HG02840 (cell line): ENCODE data around the gene IFTAP.
"Not testable (repeated sequence)": the region's sequence is repeated elsewhere in the genome, so short reads cannot be mapped to it uniquely, and the experiment has no call there.

Experiments used
- ATAC-seq: cut with Tn5 transposase; IDR thresholded peaks from one replicate; pipeline ENCODE4 v1.9.1; 2021; ENCODE audit warnings: mild to moderate bottlenecking, moderate library complexity, moderate number of reproducible peaks; ENCODE audit not compliant: unreplicated experiment, low FRiP score

The IFTAP gene

GRCh38 chr11:36594316-36594989, at the start of gene IFTAP:
IFTAP (plus strand) TSS chr11:36594502; CDS start chr11:36610104, 15,602 bp downstream.
- ATAC-seq, result no peak

DNA sequence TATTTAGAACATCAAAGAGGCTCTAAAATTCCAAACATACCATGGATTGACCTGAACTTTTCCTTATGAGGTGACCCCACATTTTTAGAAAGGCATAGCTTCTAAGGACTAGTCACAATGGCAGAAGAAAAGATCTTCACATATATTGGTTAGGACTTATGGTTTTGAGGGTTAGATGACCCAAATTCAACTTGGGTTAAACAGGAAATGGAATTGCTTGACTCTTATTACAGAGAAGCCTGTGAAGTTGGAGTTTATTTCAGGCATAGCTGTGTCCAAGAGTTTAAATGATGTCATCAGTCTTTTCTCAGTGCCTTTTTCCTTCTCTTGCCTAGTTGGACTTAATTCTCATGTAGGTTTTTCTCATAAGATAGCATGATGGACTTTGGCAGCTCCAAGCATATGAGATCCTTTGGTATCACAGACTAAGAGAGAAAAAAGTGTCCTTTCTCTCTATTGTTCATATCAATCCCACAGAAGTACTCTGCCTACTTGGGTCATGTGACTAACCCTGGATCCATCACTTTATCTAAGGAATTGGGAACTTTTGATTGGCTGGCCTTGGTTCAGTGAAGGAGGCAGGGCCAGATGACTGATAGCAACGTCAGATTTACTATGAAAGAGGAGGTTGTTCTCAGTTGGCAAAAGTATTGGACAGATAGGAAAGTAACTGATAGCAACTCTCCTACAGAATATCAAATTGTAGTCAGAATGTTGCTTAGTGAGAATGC, 43.8 kb upstream of the IFTAP start:
- ATAC-seq, result no peak

- ATAC-seq, result not testable (repeated sequence)
Observed at GRCh38 chr11:36557390-36557789, 36.9 kb upstream of the IFTAP start.

- ATAC-seq, result no peak
Observed at GRCh38 chr11:36557991-36558390, 36.3 kb upstream of the IFTAP start.

- no peak for ATAC-seq
Observed at GRCh38 chr11:36558571-36559413, 35.5 kb upstream of the IFTAP start.

- no peak for ATAC-seq
Observed at GRCh38 chr11:36564376-36565030, 29.8 kb upstream of the IFTAP start.

- ATAC-seq, result no peak
Observed at GRCh38 chr11:36565031-36565610, 29.2 kb upstream of the IFTAP start.

GRCh38 chr11:36566407-36567053, 27.8 kb upstream of the IFTAP start:
- ATAC-seq, result no peak

- ATAC-seq, result no peak
Observed at GRCh38 chr11:36567694-36568093, 26.6 kb upstream of the IFTAP start, which contains the start of gene RAG1. RAG1 (plus strand) TSS chr11:36568007; CDS start chr11:36573305, 5,298 bp downstream.

- no peak for ATAC-seq
Observed at GRCh38 chr11:36569095-36569494, 25.2 kb upstream of the IFTAP start.

DNA sequence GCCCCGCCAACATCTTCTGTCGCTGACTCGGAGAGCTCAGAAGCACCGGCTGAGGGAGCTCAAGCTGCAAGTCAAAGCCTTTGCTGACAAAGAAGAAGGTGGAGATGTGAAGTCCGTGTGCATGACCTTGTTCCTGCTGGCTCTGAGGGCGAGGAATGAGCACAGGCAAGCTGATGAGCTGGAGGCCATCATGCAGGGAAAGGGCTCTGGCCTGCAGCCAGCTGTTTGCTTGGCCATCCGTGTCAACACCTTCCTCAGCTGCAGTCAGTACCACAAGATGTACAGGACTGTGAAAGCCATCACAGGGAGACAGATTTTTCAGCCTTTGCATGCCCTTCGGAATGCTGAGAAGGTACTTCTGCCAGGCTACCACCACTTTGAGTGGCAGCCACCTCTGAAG, 19.8 kb upstream of the IFTAP start:
- no peak for ATAC-seq

DNA sequence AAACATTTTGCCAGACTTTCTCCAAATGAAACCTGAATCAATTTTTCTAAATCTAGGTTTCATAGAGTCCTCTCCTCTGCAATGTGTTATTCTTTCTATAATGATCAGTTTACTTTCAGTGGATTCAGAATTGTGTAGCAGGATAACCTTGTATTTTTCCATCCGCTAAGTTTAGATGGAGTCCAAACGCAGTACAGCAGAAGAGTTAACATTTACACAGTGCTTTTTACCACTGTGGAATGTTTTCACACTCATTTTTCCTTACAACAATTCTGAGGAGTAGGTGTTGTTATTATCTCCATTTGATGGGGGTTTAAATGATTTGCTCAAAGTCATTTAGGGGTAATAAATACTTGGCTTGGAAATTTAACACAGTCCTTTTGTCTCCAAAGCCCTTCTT, 16.9 kb upstream of the IFTAP start:
- ATAC-seq, result no peak

DNA sequence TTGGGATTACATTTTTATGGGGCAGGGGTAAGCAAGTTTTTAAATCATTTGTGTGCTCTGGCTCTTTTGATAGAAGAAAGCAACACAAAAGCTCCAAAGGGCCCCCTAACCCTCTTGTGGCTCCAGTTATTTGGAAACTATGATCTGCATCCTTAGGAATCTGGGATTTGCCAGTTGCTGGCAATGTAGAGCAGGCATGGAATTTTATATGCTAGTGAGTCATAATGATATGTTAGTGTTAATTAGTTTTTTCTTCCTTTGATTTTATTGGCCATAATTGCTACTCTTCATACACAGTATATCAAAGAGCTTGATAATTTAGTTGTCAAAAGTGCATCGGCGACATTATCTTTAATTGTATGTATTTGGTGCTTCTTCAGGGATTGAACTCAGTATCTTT, 16.4 kb upstream of the IFTAP start:
- no peak for ATAC-seq

- no peak for ATAC-seq
Observed at GRCh38 chr11:36578458-36578857, 15.8 kb upstream of the IFTAP start.

DNA sequence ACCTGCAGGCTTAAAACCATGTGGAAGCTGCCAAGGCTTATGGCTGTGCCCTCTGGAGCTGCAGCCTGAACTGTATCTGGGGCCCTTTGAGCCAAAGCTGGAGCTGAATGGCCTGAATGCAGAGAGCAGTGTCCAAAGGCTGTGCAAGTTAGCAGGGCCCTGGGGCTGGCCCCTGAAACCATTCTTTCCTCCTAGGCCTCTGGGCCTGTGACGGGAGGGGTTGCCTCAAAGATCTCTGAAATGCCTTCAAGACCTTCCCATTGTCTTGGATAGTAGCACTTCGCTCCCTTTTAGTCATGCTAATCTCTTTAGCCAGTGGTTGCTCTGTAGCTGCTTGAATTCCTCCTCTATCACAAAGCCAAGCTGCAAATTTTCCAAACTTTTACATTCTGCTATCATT, 12.8 kb upstream of the IFTAP start:
- ATAC-seq, result no peak

DNA sequence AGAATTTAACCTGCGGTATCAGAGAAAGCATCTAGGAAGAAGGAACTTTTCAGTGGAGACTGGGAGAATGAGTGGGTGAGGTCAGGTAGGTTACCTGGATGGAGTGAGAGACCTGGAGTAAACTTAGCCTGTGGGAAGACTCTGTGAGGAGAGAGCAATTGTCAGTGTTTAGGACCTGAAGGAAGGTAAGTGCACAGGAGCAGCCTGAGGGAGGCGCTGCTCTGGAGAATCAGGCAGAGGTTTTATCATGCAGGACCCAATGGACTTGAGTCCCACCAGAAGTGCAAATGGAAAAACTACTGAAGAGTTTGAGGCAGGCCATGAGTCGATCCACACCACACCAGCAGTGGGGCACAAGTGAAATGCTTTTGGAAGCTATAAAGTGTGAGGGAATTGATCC, 10.6 kb upstream of the IFTAP start:
- ATAC-seq, result no peak

DNA sequence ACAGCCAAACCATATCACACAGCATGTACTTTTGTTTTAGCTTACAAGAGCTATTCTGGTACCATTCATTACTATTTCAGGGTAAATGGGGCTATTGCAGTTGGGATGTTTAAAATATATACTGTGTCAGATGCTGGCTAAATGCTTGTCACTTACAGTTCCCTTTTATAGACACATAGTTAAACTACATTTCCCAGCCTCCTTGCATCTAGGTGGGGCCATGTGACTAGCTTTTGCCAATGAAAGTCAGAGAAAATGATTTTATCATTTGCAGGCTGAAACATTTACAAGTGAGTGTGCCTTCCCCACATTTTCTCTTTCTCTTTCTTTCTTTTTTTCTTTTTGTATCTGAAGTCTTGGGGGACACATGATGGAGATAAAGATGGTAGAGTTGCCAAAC, 7.8 kb upstream of the IFTAP start:
- no peak for ATAC-seq

DNA sequence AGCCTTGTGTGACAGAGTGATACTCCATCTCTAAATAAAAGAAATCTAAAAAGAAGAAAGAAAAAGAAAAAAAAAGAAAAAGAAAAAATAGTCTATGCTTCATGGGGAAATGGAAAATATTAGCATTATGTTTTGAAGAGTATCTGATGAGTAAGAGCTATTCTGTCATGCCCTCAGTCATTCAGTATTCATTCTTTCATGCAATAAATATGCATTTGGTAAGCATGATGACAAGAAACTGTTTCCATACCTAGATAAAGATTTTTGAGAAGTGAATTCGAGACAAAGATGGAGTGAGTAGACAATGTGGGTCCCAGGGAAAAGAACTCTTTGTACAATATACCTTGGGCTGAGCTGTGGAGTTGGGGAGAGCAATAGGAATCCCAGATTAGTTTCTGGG, 6.2 kb upstream of the IFTAP start:
- ATAC-seq, result no peak

GRCh38 chr11:36590513-36590912, 3.8 kb upstream of the IFTAP start:
- no peak for ATAC-seq

DNA sequence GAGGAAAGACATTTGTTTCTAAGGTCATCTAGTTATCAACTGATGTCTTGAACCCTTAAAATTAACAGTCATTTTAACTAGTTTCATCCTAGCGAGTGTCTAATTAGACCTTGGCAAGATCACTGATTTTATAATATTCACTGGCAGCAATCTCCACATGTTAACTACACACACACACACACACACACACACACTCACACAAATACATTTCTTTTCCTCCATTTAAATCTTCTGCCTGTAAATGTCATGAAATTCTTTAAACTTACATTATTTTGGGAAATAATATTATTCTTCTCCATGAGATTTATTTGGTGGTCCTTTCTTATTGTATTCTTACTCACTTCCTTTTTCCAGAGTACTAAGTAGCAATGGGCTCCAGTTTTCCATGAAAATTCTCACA, 2.9 kb upstream of the IFTAP start:
- ATAC-seq, result no peak
